ENCODE measurements around the gene TRIM7.
"Not testable (repeated sequence)": the region's sequence is repeated elsewhere in the genome, so short reads cannot be mapped to it uniquely, and the experiment has no call there.

The TRIM7 gene

GRCh38 chr5:181169459-181170236 is 35.3 kb downstream of the TRIM7 start:
- not testable (repeated sequence) for DNase-seq

GRCh38 chr5:181168595-181169118 is 36.3 kb downstream of the TRIM7 start:
- no peak for DNase-seq

GRCh38 chr5:181167814-181168488 is 37.0 kb downstream of the TRIM7 start:
- no peak for DNase-seq

GRCh38 chr5:181166812-181167733 is 37.9 kb downstream of the TRIM7 start:
- no peak for DNase-seq

GRCh38 chr5:181164076-181164952 is 40.7 kb downstream of the TRIM7 start:
- DNase-seq = no peak

GRCh38 chr5:181163487-181164075 is 41.4 kb downstream of the TRIM7 start:
- DNase-seq = no peak

GRCh38 chr5:181161534-181162175 is 43.3 kb downstream of the TRIM7 start:
- DNase-seq = no peak

GRCh38 chr5:181160755-181161533 is 44.1 kb downstream of the TRIM7 start:
- DNase-seq = peak; percentile 54 to 58

GRCh38 chr5:181160152-181160754 is 44.7 kb downstream of the TRIM7 start:
- peak; percentile 17 to 37 for DNase-seq

GRCh38 chr5:181159286-181160151 is 45.5 kb downstream of the TRIM7 start:
- DNase-seq = peak; percentile 80 to 83

GRCh38 chr5:181158869-181159268 is 46.1 kb downstream of the TRIM7 start:
- DNase-seq = no peak

GRCh38 chr5:181156758-181157157 is 48.2 kb downstream of the TRIM7 start:
- DNase-seq = no peak

- no peak for DNase-seq
Measured at GRCh38 chr5:181153814-181154213, 51.2 kb downstream of the TRIM7 start.

- DNase-seq = no peak
Measured at GRCh38 chr5:181152406-181152805, 52.6 kb downstream of the TRIM7 start.

GRCh38 chr5:181151146-181151545 is 53.9 kb downstream of the TRIM7 start:
- DNase-seq = no peak

- no peak for DNase-seq
Measured at GRCh38 chr5:181149806-181150733, 54.9 kb downstream of the TRIM7 start.

- DNase-seq = no peak
Measured at GRCh38 chr5:181149355-181149754, 55.6 kb downstream of the TRIM7 start.

Data from hippocampal formation (tissue), 2 donors.